ENCODE data around the gene RNASE4. TPM values are rescaled to one million over a fixed set of nuclear protein-coding genes. Genes with fewer than 3 reads are reported as not detected.

The RNASE4 gene
- total RNA-seq, 6 donors from 2014 or later, result 14.7 to 108 (median 26.7) TPM

DNA sequence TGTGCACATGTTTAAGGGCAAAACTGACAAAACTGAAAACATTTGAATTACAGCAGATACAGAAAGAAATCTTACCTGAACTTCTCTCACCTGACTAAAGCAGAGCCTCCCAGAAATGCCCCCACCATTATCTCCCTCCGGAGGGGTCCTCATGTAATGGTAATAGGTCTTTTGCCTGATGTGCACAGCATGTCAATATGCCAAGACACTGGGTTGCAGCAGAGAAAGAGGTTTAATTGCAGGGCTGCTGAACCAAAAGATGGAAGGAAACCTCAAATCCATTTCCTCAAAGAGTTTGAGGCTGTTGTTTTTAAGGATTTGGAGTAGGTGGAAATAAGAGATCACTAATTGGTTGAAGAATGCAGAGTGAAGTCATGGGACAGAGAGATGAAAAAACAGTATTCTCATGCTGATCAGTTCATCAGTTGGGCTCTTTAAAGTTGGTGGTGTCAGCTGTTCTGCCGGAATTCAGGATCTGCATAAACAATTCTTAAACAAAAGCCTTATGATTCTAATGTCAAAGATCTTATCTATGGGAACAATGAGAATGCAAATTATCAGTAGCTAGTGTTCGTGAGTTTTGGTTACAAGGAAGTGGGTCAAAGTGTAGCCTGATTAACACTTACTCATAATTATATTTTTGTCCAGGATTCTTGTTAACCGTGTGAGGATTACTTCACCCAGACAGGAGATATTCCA lies 22.4 kb downstream of the RNASE4 start:
- H3K27ac ChIP-seq, result peak overlapping the region; percentile 45 to 76 (median 70)
- H3K36me3 ChIP-seq, result no peaks in the 10 kb centered on the region
- 37 to 41% methylated on average over 4 of the region's 4 CpGs for WGBS, 2 donors
- DNase-seq (no peak), ATAC-seq (ENCODE audit: low FRiP score in 2 of 2) (no peak)
- H3K9me3 ChIP-seq, result peaks cover 0 to 3% (median 0%) of the 10 kb centered on the region in 4 donors
- H3K4me1 ChIP-seq, result peaks cover 12 to 33% (median 22%) of the 10 kb centered on the region in 4 donors
- H3K4me3 ChIP-seq, result no peak overlapping the region
- TF ChIP-seq EP300 (IDR thresholded peaks at IDR 0.05) (no peak), POLR2A (IDR thresholded peaks at IDR 0.05) (no peak), POLR2AphosphoS5 (IDR thresholded peaks at IDR 0.05) (no peak)
- TF ChIP-seq, protein P1, sequence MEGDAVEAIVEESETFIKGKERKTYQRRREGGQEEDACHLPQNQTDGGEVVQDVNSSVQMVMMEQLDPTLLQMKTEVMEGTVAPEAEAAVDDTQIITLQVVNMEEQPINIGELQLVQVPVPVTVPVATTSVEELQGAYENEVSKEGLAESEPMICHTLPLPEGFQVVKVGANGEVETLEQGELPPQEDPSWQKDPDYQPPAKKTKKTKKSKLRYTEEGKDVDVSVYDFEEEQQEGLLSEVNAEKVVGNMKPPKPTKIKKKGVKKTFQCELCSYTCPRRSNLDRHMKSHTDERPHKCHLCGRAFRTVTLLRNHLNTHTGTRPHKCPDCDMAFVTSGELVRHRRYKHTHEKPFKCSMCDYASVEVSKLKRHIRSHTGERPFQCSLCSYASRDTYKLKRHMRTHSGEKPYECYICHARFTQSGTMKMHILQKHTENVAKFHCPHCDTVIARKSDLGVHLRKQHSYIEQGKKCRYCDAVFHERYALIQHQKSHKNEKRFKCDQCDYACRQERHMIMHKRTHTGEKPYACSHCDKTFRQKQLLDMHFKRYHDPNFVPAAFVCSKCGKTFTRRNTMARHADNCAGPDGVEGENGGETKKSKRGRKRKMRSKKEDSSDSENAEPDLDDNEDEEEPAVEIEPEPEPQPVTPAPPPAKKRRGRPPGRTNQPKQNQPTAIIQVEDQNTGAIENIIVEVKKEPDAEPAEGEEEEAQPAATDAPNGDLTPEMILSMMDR (IDR thresholded peaks at IDR 0.05), result no peak
- H3K27me3 ChIP-seq, result no peaks in the 10 kb centered on the region

DNA sequence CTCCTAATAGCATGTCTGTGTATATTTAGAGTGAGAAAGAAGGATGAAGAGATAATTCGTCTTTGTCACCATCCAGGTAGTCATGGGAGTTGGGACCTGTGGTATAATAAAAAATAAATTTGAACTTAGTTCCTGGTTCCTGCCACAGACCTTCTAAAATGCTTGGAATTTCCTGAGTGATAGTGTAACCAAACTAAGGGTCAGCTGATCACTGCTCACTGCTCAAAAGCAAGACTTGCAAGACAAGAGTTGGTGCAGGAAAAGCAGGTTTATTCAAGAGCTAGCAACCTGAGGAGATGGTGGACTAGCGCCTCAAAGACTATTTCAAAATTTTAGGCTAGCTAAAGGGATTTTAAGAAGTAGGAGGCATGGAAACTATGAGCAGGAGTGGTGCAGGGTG lies 23.3 kb downstream of the RNASE4 start:
- no peaks in the 10 kb centered on the region for H3K36me3 ChIP-seq
- peaks cover 0 to 3% (median 0%) of the 10 kb centered on the region in 4 donors for H3K9me3 ChIP-seq
- peaks cover 12 to 38% (median 23%) of the 10 kb centered on the region in 4 donors for H3K4me1 ChIP-seq
- H3K27me3 ChIP-seq, result no peaks in the 10 kb centered on the region
- 57 to 65% methylated on average over 2 of the region's 2 CpGs for WGBS, 2 donors
- no peak overlapping the region for H3K4me3 ChIP-seq
- peak in 1 of 2 donors; percentile 64 for DNase-seq
- ATAC-seq (ENCODE audit: low FRiP score in 2 of 2), result peak; percentile 41 to 54
- TF ChIP-seq EP300 (IDR thresholded peaks at IDR 0.05) (peak in 1 of 4 donors; percentile 92), POLR2A (IDR thresholded peaks at IDR 0.05) (no peak), POLR2AphosphoS5 (IDR thresholded peaks at IDR 0.05) (peak; percentile 14 to 55)
- TF ChIP-seq, protein P1 (IDR thresholded peaks at IDR 0.05), result no peak
- peak overlapping the region; percentile 45 to 76 (median 70) for H3K27ac ChIP-seq

DNA sequence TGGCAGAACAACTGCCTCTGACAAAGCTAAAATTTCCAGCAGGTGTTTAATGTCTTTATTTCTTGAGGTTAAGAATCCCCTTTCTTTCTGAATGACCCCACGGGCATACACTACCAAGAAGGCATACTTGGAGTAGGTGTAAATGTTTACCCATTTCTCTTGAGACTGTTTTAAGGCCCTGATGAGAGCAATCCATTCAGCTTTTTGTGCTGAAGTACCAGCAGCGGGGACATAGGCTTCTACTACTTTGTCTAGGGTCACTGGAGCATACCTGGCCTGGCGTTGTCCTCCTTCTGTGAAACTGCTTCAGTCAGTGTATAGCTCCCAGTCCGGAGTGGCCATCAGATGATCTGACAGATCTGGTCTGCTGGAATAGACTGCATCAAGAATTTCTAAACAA lies 26.9 kb downstream of the RNASE4 start:
- TF ChIP-seq POLR2AphosphoS5 (IDR thresholded peaks at IDR 0.05) (peak in 1 of 2 donors; percentile 37), EP300 (IDR thresholded peaks at IDR 0.05) (peak in 2 of 4 donors; percentile 43 to 48), POLR2A (IDR thresholded peaks at IDR 0.05) (no peak)
- TF ChIP-seq, protein P1 (IDR thresholded peaks at IDR 0.05), result no peak
- Histone ChIP-seq H3K9me3 (peaks cover 0 to 2% (median 0%) of the 10 kb centered on the region in 4 donors), H3K4me3 (no peak overlapping the region), H3K27ac (peak overlapping the region; percentile 20 to 59 (median 41)), H3K4me1 (peaks cover 14 to 60% (median 45%) of the 10 kb centered on the region in 4 donors), H3K27me3 (no peaks in the 10 kb centered on the region), H3K36me3 (no peaks in the 10 kb centered on the region)
- WGBS, 2 donors, result 69 to 71% methylated on average over 4 of the region's 4 CpGs
- DNase-seq, result peak in 1 of 2 donors; percentile 65
- ATAC-seq (ENCODE audit: low FRiP score in 2 of 2), result peak; percentile 6 to 75

DNA sequence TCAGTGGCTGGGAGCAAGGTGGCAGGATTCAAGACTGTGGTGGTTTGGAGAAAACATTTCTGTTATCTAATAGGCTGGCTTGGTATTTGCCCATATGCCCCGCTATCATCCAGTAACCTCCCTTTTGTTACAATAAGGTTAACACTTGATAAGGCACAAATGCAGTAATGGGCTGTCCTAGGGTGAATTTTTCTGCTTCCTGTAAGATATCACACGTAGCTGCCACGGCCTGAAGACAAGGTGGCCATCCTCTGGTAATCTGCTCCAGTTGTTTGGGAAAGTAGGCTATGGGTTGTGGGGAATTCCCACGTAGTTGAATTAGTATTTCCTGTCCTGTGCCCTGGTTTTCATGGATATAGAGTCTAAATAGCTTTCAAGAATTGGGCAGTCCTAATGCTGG lies 27.3 kb downstream of the RNASE4 start:
- Histone ChIP-seq H3K4me1 (peaks cover 15 to 60% (median 44%) of the 10 kb centered on the region in 4 donors), H3K27ac (peak overlapping the region; percentile 20 to 59 (median 41)), H3K27me3 (no peaks in the 10 kb centered on the region), H3K9me3 (no peaks in the 10 kb centered on the region), H3K4me3 (no peak overlapping the region), H3K36me3 (no peaks in the 10 kb centered on the region)
- ATAC-seq (ENCODE audit: low FRiP score in 2 of 2) (no peak), DNase-seq (no peak)
- WGBS, 2 donors, result 32 to 69% methylated on average over 4 of the region's 4 CpGs
- TF ChIP-seq, protein P1 (IDR thresholded peaks at IDR 0.05), result no peak
- TF ChIP-seq EP300 (IDR thresholded peaks at IDR 0.05), result no peak
- TF ChIP-seq POLR2AphosphoS5 (IDR thresholded peaks at IDR 0.05), result no peak
- TF ChIP-seq POLR2A (IDR thresholded peaks at IDR 0.05), result no peak

All from upper lobe of left lung (tissue), 6 donors.